Measurements from ENCODE around the gene UBL4A. TPM values are rescaled to one million over a fixed set of nuclear protein-coding genes. Genes with fewer than 3 reads are reported as not detected.

UBL4A gene
- total and polyA plus RNA-seq, 2 donors (not counting 3 experiments of a cell fraction or from before 2014, with no cell fraction given) = 25.3 to 31.4 TPM

DNA sequence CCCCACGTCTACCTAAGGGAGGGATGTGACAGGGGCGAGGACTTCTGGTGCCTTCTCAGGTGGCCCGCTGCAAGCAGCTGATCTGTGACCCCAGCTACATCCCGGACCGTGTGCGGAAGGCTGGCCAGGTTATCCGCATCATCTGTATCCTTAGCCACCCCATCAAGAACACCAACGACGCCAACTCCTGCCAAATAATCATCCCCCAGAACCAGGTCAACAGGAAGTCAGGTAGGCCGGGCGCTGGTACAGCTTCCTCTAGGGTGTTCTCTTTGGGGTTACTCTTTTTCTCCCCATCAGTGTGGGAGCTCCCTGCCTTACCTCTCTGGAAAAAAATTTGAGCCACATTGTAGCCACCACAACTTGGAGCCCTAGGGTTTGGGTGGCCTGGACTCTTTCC, 44.9 kb downstream of the UBL4A start:
- no peaks in the 10 kb centered on the region for H3K27me3 ChIP-seq (ENCODE audit: control insufficient read depth in 2 of 2, insufficient read depth in 2 of 2, low read length in 2 of 2)
- no peak for FAIRE-seq
- no TSS peak for BruUV-seq (replicated peaks)
- no peak overlapping the region for H3K4me3 ChIP-seq (replicated peaks in 1 of 3; ENCODE audit: insufficient read depth in 1 of 3, low read depth in 1 of 3, low read length in 3 of 3)
- H3K36me3 ChIP-seq (ENCODE audit: control insufficient read depth in 2 of 2, extremely low read depth in 1 of 2, insufficient read depth in 2 of 2, low read length in 2 of 2) = peaks cover 4 to 25% of the 10 kb centered on the region in 2 experiments
- DNase-seq (ENCODE audit: low read depth, low spot score) = no peak
- no peaks in the 10 kb centered on the region for H3K9me3 ChIP-seq (replicated peaks; ENCODE audit: control insufficient read depth, insufficient read depth, low read length)
- ChIA-PET POLR2A (no interaction called here), CTCF (interaction anchor here (1.4 kb wide), 1 partner anchor 14 kb away, joined by 3 read pairs; no protein-coding TSS in a partner anchor)
- dilution Hi-C loops (cut with MboI; ENCODE audit: extremely low pct_ligation_motif_present, low sequenced_read_pairs) (no loop called here), intact Hi-C loops (cut with micrococcal nuclease) (loop anchor here (5.0 kb wide), 2 partner anchors 34 to 36 kb away; partner anchors contain the start of genes DNASE1L1 and LAGE3)
- no peak overlapping the region for H3K4me2 ChIP-seq (ENCODE audit: insufficient read depth, low read length)
- H3K9ac ChIP-seq (replicated peaks; ENCODE audit: extremely low read depth, insufficient read depth, low read length) = no peak overlapping the region
- no peak overlapping the region for H3K27ac ChIP-seq (ENCODE audit: insufficient read depth, low read depth, low read length)
- H3K9me1 ChIP-seq (replicated peaks; ENCODE audit: control insufficient read depth, extremely low read depth, insufficient read depth, low read length) = no peaks in the 10 kb centered on the region
- no peak overlapping the region for H2AFZ ChIP-seq (ENCODE audit: low read depth, low read length)
- peaks cover 15% of the 10 kb centered on the region for H3K4me1 ChIP-seq (ENCODE audit: control insufficient read depth, extremely low read depth, insufficient read depth, low read length)
- TF ChIP-seq, protein P1, sequence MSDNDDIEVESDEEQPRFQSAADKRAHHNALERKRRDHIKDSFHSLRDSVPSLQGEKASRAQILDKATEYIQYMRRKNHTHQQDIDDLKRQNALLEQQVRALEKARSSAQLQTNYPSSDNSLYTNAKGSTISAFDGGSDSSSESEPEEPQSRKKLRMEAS (IDR thresholded peaks at IDR 0.05; ENCODE audit: insufficient read depth, insufficient read length) = no peak
- TF ChIP-seq MYC (IDR thresholded peaks at IDR 0.05; ENCODE audit: low read depth, low read length) (no peak), GATA2 (IDR thresholded peaks at IDR 0.05; ENCODE audit: insufficient read depth, insufficient read length, low read depth, low read length) (no peak), POLR2AphosphoS5 (IDR thresholded peaks at IDR 0.05; ENCODE audit: insufficient read depth, low read depth, low read length) (no peak), POLR2A (IDR thresholded peaks at IDR 0.05; ENCODE audit: low read depth, low read length) (no peak), FOS (IDR thresholded peaks at IDR 0.05; ENCODE audit: borderline replicate concordance, insufficient read depth, low read length) (no peak)
- TF ChIP-seq, protein P2, sequence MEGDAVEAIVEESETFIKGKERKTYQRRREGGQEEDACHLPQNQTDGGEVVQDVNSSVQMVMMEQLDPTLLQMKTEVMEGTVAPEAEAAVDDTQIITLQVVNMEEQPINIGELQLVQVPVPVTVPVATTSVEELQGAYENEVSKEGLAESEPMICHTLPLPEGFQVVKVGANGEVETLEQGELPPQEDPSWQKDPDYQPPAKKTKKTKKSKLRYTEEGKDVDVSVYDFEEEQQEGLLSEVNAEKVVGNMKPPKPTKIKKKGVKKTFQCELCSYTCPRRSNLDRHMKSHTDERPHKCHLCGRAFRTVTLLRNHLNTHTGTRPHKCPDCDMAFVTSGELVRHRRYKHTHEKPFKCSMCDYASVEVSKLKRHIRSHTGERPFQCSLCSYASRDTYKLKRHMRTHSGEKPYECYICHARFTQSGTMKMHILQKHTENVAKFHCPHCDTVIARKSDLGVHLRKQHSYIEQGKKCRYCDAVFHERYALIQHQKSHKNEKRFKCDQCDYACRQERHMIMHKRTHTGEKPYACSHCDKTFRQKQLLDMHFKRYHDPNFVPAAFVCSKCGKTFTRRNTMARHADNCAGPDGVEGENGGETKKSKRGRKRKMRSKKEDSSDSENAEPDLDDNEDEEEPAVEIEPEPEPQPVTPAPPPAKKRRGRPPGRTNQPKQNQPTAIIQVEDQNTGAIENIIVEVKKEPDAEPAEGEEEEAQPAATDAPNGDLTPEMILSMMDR (IDR thresholded peaks at IDR 0.05; ENCODE audit: extremely low read depth in 1 of 2, insufficient read depth in 1 of 2, low read depth in 1 of 2, low read length in 2 of 2) = no peak
- H4K20me1 ChIP-seq (replicated peaks; ENCODE audit: control insufficient read depth, extremely low read depth, insufficient read depth, low read length) = no peaks in the 10 kb centered on the region
- H3K79me2 ChIP-seq (ENCODE audit: control insufficient read depth, insufficient read depth, low read length) = peaks cover 64% of the 10 kb centered on the region
